ENCODE results near the gene PRADC1. TPM values are rescaled to one million over a fixed set of nuclear protein-coding genes. Genes with fewer than 3 reads are reported as not detected.

PRADC1 gene
- total RNA-seq, 3 donors from 2014 or later, result 21.6 to 49.6 (median 25.6) TPM

GRCh38 chr2:73258186-73258912, 25.3 kb upstream of the PRADC1 start:
- H3K36me3 ChIP-seq, result no peaks in the 10 kb centered on the region
- H3K27ac ChIP-seq, result no peak overlapping the region
- intact Hi-C loops (cut with DNase I; ENCODE audit: low total_unique reads), result no loop called here
- H3K4me3 ChIP-seq, result no peak overlapping the region
- H3K4me1 ChIP-seq, result no peaks in the 10 kb centered on the region
- H3K9me3 ChIP-seq, result no peaks in the 10 kb centered on the region
- TF ChIP-seq POLR2A (IDR thresholded peaks at IDR 0.05), result no peak
- TF ChIP-seq, protein P1, sequence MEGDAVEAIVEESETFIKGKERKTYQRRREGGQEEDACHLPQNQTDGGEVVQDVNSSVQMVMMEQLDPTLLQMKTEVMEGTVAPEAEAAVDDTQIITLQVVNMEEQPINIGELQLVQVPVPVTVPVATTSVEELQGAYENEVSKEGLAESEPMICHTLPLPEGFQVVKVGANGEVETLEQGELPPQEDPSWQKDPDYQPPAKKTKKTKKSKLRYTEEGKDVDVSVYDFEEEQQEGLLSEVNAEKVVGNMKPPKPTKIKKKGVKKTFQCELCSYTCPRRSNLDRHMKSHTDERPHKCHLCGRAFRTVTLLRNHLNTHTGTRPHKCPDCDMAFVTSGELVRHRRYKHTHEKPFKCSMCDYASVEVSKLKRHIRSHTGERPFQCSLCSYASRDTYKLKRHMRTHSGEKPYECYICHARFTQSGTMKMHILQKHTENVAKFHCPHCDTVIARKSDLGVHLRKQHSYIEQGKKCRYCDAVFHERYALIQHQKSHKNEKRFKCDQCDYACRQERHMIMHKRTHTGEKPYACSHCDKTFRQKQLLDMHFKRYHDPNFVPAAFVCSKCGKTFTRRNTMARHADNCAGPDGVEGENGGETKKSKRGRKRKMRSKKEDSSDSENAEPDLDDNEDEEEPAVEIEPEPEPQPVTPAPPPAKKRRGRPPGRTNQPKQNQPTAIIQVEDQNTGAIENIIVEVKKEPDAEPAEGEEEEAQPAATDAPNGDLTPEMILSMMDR (IDR thresholded peaks at IDR 0.05), result no peak
- TF ChIP-seq POLR2AphosphoS5 (IDR thresholded peaks at IDR 0.05), result no peak
- no peak for DNase-seq (ENCODE audit: low spot score in 2 of 2)
- no peaks in the 10 kb centered on the region for H3K27me3 ChIP-seq

DNA sequence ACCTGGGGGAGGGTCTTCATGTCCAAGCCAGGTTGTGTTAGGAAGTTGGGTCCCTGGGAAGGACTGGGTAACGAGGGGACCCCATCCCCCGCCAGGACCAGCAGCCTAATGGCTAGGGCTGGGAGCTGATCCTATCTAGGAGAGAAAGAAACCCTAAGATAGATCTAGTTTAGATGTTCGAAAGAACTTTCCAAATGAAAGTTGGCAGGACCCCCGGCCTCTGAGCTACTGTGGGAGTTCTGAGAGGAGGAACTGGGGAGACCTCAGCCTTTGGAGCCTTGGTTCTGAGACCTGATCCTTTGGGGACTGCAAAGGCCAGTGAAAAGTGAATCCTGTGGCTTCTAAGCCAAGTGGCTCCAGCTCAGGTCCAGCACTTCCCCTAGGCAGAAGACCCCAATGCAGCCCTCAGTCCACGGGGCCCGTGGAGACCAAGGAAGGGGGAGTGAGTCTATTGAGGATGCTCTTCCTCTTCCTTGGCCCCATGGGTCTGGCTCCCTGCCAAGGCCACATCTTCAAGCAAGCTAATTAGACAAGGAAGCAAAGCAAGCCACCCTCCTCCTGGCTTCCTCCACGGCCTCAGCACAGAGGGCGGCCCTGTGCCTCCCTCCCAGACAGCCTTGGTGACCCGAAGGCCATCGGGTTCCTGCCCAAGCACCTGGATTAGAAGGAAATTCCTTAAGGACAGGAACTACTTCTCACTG, 24.5 kb upstream of the PRADC1 start:
- Histone ChIP-seq H3K4me1 (no peaks in the 10 kb centered on the region), H3K36me3 (peaks cover 2% of the 10 kb centered on the region), H3K27me3 (no peaks in the 10 kb centered on the region), H3K4me3 (no peak overlapping the region), H3K27ac (no peak overlapping the region), H3K9me3 (no peaks in the 10 kb centered on the region)
- DNase-seq (ENCODE audit: low spot score in 2 of 2), result no peak
- TF ChIP-seq, protein P1 (IDR thresholded peaks at IDR 0.05), result no peak
- TF ChIP-seq POLR2A (IDR thresholded peaks at IDR 0.05), result no peak
- TF ChIP-seq POLR2AphosphoS5 (IDR thresholded peaks at IDR 0.05), result no peak
- intact Hi-C loops (cut with DNase I; ENCODE audit: low total_unique reads), result no loop called here

- intact Hi-C loops (cut with DNase I; ENCODE audit: low total_unique reads), result no loop called here
- H3K9me3 ChIP-seq, result no peaks in the 10 kb centered on the region
- TF ChIP-seq POLR2A (IDR thresholded peaks at IDR 0.05) (no peak), POLR2AphosphoS5 (IDR thresholded peaks at IDR 0.05) (no peak)
- TF ChIP-seq, protein P1 (IDR thresholded peaks at IDR 0.05), result no peak
Observed at GRCh38 chr2:73257021-73257420, 24.0 kb upstream of the PRADC1 start.

DNA sequence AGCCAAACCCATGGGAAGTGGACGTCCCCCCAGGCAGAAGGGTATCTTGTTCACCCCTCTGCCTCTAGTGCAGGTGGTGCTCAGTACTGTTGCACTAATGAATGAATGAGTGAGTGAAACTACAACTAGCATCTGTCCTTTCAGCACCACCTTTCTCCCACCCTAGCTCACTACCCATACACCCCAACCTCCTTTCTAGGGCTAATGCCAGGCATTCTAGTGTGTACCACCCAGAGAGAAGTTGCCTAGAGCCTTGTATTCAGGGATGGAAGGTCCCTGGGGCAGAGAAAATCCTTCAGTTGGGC, 23.5 kb upstream of the PRADC1 start:
- H3K36me3 ChIP-seq, result peaks cover 11% of the 10 kb centered on the region
- intact Hi-C loops (cut with DNase I; ENCODE audit: low total_unique reads), result no loop called here
- no peak for TF ChIP-seq POLR2A (IDR thresholded peaks at IDR 0.05)
- no peak for TF ChIP-seq POLR2AphosphoS5 (IDR thresholded peaks at IDR 0.05)
- TF ChIP-seq, protein P1 (IDR thresholded peaks at IDR 0.05), result no peak
- H3K27ac ChIP-seq, result no peak overlapping the region
- no peaks in the 10 kb centered on the region for H3K9me3 ChIP-seq
- no peaks in the 10 kb centered on the region for H3K27me3 ChIP-seq
- H3K4me1 ChIP-seq, result no peaks in the 10 kb centered on the region
- DNase-seq (ENCODE audit: low spot score in 2 of 2), result no peak
- H3K4me3 ChIP-seq, result no peak overlapping the region

More at GRCh38 chr2:73257021-73257420, 24.0 kb upstream of the PRADC1 start:
- Histone ChIP-seq H3K36me3 (peaks cover 8% of the 10 kb centered on the region), H3K4me1 (no peaks in the 10 kb centered on the region), H3K4me3 (no peak overlapping the region), H3K27me3 (no peaks in the 10 kb centered on the region), H3K27ac (no peak overlapping the region)
- DNase-seq (ENCODE audit: low spot score in 2 of 2), result no peak

DNA sequence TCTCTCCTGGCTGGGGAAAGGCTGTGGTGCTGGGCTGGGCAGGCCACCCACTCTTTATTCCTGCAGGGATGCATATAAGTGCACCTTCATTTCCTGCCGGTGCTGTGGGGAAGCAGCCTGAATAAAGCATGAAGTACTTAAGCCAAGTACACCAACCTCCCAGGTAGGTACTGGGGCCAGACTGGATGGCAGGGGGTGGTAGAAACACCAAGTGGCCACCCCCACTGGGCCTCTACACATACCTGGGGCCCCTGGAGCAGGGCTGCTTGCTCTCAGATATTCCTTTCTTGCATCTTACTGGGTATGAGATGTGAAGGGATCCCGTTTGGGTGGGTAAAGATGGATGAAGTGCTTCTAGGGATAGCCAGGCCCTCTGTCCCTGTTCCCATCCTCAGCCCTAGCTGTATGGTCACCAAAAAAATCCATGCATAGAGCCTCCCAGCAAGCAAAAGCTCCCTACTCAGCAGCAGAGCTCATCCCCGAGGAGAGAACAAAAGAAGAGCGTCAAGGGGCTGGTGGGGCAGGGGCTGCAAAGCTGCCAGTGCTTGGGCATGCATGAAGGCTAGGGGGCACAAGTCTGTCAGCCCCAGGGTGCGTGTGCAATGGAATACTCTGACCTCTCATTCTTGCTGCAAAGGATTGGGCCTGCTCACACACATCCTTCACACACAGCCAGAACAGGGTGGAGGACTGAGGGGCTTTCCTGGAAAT, 23.0 kb upstream of the PRADC1 start:
- H3K27me3 ChIP-seq, result no peaks in the 10 kb centered on the region
- DNase-seq (ENCODE audit: low spot score in 2 of 2), result no peak
- TF ChIP-seq, protein P1 (IDR thresholded peaks at IDR 0.05), result no peak
- TF ChIP-seq POLR2AphosphoS5 (IDR thresholded peaks at IDR 0.05), result no peak
- TF ChIP-seq POLR2A (IDR thresholded peaks at IDR 0.05), result no peak
- H3K9me3 ChIP-seq, result no peaks in the 10 kb centered on the region
- H3K4me3 ChIP-seq, result no peak overlapping the region
- no peak overlapping the region for H3K27ac ChIP-seq
- no peaks in the 10 kb centered on the region for H3K4me1 ChIP-seq
- intact Hi-C loops (cut with DNase I; ENCODE audit: low total_unique reads), result no loop called here
- peaks cover 11% of the 10 kb centered on the region for H3K36me3 ChIP-seq

All from breast epithelium (tissue), 4 donors.